GM19372 (cell line): ENCODE data around the gene KSR1.
"Not testable (repeated sequence)": the region's sequence is repeated elsewhere in the genome, so short reads cannot be mapped to it uniquely, and the experiment has no call there.

Experiments
- ATAC-seq: cut with Tn5 transposase; IDR thresholded peaks from one replicate; pipeline ENCODE4 v1.9.1; 2021; ENCODE audit warnings: mild to moderate bottlenecking, low read depth, moderate library complexity; ENCODE audit not compliant: unreplicated experiment

The KSR1 gene

DNA sequence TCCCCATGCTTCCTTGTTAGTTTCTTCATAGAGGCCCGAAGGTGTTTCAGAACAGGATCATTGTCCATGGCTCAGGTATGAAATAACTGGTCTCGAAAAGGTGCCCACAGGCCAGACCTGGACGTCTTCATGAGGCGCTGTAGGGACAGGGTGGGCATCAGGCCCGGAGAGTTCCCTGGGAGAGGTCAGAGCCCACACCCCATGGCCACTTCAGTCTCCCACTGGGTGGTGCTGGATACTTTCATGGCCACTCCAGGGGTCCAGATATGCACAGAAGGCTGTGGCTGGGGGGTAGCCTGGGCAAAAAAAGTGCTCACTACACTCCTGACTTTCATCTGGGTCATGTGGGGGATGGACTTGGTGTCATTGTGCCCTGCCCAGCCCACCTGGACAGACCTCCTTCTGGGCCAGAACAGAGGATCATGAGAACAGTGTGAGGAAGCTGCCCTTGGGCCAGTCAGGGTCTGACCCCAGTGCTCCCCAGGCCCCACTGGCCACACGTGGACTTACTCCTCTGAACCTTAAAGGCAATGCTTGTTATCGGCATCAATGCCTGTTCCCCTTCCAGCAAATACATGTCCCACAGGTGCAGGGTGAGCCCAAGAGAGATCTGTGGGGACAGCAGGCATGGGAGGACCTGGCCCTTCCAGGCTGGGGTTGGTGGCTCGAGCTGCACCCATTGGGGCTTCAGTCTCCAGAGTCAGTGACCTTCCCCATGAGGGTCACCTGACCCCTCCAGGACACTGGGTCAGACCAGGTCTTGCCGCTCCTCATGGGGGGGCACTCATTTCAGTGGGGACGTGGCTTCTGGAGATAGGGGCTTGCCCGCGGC lies 211.6 kb downstream of the KSR1 start:
- ATAC-seq, result no peak

DNA sequence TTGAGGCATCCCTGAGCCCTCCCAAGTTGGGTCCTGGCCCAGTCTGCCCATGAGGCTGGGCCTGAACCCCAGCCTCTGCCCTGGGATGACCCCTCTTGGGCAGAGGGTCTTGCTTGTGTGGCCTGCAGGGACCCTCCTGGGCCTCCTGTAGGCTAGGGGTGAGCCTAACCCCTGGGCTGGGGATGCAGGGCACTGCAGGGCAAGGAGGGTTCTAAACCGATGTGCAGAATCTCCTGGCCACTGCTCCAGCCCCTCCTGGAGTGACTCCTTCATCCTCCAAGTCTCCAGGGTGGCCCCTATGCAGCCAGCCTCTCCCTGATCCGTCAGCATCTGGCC lies 212.2 kb downstream of the KSR1 start:
- no peak for ATAC-seq

DNA sequence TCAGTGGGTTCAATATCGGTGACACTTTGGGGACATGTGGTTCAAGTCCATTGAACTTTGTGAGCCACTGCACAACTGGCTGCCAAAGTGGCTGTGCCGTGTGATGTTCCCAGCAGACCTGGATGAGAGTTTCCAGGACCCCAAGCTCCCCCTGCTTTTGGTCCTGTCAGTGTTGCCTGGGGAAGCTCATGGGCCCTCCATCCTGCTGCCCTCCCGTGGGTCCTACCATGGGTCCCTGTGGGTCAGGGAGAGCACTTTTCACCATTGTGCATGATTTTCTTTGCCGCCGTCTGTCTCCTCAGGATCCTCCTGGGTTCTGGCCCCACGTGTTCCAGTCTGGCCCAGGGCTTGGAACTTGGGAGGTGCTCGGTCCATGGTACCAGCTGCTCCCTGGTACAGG lies 212.9 kb downstream of the KSR1 start:
- ATAC-seq, result no peak

DNA sequence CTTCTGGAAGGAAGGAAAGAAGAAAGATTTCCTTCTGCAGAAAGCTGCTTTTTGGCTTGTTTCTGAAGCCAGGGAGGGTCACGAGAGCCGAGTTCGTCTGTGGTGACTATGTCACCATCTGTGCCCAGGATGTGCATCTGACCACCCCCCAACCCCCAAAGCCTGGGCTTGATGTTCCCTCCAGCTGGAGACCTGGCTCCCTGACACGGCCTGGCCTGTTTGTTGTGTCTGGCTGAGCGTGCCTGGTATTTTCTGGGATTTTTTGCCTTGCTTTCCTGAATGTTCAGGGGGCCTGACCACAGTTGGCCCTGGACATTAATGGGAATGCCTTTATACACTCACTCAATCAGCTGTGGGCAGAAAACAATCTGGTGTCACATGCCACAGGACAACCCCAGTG lies 213.6 kb downstream of the KSR1 start:
- ATAC-seq, result no peak

DNA sequence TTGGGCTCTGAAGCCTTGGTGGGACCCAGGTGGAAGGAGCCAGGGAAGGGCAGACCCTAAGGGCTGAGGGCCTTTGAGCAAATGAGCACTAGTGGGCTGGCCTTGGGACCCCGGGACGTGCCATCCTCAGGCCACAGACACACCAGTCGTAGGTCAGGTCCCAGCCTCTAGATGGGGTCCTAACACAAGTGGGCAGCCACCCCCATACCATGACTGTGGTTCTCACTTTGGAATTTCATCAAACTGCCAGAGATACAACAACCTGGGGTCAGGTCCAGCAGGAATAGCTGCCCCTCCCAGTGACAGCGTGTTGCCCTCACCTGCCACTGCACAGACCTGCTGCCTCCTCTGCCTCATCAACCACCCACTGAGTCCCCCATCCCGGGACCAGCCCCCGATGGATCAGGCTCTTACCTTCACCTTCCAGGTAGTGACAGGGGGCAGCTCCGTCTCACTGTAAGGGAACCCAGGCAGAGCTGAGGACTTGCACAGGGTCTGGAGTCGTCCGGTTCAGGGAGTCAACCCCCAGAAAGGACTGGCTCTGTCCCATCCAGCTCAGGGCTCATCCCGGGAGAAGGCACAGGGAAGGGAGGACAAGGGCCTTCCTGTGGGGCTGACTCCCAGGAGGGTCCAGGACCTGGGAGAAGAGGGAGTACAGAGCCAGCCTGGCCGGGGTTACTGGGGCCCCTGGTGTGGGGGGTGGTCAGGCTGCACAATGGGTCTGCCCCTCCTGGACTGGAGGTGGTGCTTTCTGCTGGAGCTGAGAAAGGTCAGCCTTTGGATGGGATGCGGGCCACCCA lies 214.7 kb downstream of the KSR1 start:
- no peak for ATAC-seq

DNA sequence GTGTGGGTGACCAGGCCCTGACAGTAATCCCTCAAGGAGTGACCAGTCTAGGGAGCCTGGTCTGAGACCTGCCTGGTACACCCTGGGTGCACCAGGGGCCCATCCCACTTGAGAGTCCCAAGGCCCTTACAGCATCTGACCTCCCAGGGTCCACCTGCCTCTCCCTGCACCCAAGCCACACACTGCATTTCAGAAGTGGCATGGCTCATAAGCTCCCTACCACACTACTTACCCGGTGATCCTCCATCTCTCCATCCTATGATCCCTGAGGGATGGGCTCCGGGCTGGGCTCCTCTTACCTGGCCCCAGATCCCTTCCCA lies 215.3 kb downstream of the KSR1 start:
- ATAC-seq, result no peak

DNA sequence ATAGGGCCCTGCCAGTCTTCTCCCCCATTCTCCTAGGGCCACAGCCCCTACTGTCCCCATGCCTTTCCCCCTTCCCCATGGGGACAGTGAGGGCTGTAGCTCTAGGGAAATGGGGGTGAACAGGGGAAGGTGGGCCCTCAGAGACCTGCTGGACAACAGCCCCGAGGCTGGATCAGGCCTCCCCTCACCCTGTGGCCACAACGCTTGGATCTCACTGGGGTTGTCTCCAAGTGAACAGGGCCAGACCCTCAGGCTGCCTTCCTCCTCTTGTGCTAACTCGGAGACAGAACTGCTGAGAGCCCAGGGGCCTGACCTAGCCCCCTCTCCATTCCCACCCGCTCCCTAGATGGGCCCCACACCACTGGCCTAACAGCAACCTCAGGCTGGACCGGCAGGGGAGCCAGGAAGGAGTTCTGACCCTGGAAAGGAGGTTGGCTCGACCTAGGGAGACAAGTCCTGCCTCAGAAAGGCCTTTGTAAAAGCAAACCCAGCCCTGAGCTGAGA lies 215.8 kb downstream of the KSR1 start:
- not testable (repeated sequence) for ATAC-seq

DNA sequence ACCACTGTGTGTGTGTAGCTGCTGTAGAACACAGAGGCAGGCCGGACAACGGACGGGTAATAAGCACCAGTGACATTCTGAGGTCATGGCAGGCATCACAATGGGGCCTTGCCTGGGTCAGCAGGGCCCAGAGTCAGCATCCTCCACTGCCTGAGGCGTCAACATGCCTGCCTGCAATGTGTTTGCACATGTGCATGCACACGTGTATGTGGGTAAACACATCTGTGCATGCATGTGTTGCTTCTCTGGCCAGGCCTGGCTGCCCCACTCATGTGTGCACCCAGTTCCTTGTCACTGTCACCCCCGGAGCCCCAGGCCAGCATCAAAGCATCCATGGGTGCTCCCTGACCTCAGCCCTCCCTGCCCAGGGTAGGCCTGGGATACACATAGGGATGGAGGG lies 218.1 kb downstream of the KSR1 start:
- ATAC-seq, result no peak
